Endothelial cell of hepatic sinusoid (primary cell): ENCODE results near the gene THSD7A.

Source experiments
- in situ Hi-C: cut with HindIII; loops from 2 replicates; pipeline ENCODE4 v1.10.0; 2017; ENCODE audit warnings: low sequenced_read_pairs

Gene THSD7A

DNA sequence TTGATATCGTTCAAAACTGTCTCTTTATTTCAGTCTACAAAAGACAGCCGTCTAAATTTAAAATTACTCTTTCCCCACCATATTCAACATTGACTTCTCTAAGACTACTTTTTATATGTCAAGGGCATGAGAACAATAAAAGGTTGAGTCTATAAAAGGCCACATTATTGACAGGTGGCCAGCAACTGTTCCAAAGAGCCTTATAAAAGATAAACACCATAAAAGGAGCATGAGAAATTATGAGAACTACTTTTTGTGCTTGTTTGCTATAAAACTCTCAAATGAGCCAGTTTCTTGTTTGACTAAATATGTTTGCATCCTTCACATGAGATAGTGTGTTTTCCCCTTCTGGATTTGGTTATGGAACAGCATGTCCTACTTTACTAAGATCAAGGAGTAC, 189.2 kb downstream of the THSD7A start:
- in situ Hi-C loops = no loop called here

DNA sequence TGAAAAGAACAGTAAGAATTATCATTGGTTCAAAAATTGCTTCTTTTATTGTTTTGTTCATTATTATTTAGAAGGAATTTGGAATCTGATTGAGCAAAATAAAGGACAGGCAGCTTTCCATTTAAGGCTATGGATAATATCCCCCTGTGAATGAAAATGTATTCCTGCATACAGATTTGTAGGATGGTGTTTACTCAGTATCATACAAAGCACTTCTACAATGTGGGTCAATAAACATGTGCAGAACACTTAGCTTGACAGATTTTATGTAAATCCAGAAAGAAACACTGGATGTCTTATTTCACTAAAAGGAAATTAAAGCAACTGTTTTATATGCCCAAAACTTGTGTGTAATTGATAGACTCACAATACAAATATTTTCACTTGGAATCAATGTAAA, 189.7 kb downstream of the THSD7A start:
- in situ Hi-C loops = no loop called here

DNA sequence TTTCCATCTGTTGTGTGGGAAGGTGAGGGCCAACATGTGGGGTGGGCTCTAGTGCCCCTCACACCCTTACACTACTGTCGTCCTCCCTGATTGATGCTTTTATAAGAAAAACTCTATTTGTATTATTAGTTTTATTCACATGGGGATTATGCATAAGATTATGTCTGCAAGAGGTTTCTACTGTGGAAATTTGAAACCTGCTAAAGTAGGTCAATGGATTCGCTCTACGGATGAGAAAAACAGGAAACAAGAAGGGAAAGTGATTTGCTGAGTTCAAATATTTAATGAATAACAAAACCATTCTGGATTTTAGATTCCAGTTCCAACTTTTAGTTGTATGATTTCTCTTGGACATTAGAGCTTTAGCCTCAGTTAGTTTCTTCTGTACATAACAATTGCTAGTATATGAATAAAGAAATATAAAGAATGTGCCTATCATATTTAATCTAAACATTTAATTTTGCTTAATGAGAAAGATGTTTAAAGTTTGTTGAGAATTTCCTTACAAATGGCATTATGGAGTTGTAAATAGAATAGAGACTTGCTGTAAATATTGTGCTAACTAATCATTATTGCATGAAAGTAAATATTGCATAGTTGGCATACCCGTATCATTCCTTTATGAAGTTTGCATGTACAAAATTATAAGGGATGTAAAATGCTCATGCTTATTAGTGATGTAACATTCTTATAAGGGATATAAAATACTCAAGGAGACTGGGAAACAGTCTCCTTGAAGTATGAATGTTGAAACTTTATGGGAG, 193.8 kb downstream of the THSD7A start:
- in situ Hi-C loops = no loop called here

DNA sequence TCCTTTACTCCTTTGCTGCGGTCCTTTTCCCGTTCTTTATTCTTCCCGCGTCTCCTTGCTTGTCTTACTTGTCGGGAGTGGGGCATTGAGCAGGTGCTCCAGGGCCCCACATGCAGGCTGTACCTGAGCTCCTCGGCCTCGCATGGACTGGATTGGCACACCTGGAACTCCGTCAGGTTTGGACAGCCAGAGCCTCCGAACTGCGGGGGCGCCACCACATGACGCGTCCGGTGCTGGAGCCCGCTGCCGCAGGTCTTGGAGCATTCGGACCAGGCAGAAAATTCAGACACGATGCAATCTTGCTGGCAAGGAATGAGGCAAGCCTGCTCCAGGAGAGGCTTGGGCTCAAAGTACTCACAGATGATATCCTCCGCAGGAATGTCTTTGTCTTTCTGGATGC, 195.7 kb downstream of the THSD7A start:
- in situ Hi-C loops = no loop called here

DNA sequence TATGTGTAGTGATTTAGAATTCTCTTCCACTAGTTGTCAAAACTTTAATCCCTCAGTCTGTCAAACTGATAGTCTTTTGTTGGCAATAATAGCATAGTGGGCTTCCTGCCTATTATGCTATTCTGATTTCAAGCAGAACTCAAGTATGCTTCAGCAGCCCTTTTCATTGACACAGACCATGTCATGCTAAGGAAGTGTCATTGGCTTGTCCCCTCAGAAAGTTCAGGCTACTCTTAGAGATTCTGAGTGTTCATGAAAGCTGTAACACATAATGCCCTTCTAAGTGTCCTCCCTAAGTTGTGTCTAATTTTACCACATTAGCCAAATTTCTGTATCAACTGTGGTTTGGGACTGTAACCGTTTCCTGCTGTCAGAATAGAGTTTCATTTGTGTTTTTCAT, 198.7 kb downstream of the THSD7A start:
- in situ Hi-C loops = no loop called here

DNA sequence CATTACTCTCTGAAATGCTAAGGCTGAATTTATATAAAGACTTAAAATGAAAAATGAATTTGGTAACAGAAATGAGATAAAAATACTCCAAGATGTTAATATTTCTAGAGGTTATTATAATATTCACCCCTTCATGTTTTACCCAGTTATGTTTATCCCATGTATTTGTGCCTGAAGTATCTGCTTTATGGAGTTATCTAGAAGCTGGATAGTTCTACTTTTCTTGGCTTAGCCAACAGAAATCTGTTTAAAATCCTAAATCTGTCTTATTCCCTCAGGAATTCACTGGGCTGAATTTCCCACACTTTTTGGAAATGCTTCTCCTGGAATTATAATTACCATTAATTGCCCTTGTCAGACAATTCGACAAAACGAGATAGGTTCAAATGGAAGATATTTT, 201.6 kb downstream of the THSD7A start:
- in situ Hi-C loops = no loop called here

DNA sequence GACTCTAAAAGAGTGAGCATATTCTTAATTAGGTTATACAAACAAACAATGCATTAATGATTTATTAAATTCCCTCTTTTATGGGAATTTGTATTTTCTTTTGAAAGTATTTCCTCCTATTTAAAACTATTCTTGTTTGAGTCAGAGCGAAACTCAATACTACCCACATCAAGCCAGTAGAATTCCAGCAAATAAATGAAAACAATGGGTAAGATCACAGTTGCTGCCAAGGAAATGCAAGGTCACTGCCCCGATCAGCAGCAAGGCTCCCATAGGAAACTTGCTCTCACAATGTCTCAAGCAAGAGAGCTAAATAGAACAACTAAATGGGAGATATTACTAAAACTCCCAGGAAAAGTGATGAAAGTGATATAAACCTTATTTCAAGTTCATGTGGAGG, 206.3 kb downstream of the THSD7A start:
- in situ Hi-C loops = no loop called here

DNA sequence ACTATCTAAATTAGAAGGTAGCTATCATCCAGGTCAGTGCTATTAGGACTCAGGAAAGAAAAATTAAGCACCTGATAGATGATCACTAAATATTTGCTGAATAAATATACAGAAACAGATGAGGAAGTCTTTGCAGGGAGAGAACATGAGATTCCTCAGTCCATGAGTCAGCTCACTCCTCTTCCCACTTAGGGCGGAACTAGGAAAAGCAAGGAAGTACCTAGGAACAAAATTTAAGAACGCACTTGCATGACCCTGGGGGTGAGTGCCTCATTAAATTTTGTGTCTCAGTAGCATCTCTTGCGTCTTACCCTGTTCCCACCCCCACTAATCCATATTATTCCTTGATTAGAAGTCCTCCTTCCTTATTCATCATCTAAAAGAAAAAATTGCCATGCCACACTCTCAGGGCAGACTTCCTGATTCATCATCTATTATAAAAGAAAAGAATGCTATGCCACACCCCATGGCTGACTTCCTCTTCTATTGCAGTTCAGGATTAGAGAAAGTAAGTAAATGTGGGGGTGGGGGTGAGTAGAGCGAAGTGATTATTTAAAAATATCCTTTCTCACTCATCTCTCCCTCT, 208.8 kb downstream of the THSD7A start:
- in situ Hi-C loops = no loop called here

DNA sequence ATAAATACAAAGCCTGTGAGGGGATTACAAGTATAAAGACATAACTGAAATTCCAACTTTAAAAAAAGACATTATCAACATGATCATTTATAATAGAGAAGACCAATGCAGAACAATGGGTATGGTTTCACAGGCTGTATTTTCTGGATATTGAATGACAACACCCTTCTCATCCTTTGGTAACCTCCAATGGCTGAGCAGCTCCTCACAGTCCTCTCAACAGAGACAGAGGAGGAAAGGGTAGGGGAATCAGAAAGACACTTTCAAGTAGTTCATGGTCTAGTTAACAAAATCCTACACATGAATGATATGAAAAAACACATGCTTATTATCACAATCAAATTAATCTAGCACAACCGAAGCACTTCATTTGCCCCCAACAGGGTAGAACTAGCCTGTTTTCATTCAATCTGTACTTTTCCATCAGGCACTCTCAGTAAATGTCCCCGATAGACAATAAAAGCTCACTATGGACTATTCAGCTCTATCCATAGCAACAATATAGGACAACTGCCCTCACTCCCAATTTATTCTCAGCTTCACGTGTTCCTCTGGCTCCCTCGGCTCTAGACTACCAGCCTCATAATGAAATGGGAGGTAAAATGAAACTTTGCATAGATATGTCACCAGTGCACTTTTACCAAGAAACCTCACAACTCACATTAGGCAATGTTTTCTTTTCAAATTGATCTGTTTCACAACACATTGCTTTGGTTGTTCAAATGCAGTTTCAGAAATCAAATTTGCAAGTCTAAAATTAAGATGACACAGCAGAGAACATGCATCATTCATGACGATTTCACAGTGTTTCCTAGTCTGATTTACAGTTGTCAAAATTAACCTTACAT, 211.4 kb downstream of the THSD7A start:
- in situ Hi-C loops = no loop called here

DNA sequence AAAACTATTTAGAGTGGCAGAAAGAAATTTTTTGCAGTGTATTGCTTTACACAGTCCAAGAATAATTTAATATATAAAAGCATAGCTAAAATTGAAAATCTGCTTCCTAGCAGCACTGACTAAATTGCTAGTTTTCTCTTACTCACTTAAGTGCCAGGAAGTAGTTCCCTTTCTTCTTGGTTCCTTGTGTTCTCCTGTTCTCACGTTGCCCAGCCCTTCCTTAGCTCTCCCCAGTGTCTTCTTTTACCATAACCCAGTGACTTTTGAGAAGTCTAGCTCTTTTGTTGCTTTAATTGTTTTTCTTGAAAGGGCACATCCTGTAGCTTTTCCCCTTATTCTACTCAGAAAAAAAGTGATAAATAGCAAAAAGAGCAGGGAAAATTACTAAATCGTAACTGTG, 215.5 kb downstream of the THSD7A start:
- in situ Hi-C loops = no loop called here

DNA sequence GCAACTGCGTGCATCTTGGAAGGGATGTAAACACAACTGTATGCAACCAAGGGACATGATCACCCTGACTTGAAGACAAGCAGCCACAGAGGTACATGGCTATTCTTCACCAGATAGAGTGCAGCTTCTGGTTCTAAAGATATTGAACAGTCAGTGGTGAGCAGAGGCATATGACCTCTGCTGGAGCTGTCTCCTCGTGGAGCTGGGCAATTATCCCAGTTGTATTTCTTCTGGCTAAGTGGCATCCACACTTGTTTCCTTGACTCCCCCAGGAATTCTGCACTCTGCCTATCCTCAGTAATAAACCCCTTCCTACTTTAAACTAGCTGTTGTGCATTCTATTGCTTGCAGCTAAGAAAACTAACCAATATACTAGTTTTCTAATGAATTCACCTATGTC, 216.8 kb downstream of the THSD7A start:
- in situ Hi-C loops = no loop called here

DNA sequence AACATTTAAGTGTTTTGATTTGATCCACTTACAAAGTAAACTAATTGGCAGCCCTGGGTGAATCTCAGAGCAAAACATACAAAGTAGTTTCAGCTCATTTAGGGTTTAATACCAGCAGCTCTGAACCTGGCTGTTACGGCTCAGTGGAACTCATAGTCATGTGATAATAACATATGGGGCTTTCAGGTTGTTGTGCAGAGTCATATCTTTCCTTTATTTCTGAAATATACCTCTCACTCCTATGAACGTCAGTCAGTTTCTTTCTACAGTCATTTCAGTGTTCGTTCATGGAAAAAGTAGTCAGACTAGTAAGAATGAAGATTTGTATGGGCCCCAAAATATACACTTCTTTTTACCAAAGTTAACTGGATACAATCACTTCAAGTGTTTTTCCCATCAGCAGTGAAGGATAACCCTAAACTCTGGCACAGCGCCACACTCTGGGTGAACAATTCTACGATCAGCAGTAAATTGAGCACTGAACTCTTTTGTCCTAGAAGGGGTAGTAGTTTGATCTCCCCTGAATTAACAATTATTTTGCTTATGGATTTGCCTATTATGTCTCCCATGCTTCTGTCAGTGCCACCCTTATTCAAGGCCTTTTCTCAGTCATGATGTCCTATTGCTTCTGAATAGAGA, 218.6 kb downstream of the THSD7A start:
- in situ Hi-C loops = no loop called here

DNA sequence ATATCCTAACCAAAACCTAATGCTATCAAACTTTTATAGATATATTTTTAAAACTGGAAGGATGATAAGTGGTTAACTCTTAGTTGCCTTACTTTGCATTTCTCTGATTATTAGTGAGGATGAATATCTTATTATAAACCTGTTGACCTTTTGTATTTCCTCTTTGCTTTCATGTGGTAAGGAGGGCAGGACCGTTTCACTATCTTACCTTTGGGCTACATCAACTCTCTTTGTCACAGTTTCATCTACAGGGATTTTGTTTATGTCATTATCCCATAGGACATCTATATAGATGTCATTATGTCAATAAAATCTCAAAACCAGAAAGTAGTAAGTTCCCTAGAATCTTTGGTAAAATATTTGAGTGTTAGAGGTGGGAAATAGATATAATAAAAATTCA, 219.3 kb downstream of the THSD7A start:
- in situ Hi-C loops = no loop called here

DNA sequence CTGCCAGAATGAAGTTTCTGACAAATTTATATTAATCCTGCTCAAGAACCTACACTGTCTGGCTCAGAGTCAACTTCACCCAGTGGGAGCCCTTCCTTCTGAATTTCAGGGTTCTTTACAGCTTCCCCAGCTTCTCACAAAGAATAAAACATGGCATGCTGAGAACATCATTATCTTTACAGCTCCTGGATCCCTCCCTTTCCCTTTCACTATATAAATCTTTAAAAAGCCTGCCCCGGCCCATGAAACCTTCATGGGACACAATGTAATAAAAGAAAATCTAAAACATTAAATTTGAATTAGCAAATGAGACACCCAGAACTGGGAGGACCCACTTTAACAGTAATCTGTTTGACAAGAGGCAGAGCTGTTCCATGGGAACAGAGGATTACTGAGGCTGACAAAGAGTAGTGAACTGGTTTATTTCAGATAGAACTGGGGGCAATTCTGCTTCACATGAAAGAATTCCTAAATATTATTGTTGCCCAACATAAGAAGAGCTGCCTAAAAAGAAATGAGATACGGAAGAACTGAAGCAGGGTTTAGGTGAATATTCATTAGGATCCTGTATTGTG, 222.8 kb downstream of the THSD7A start:
- in situ Hi-C loops = no loop called here

DNA sequence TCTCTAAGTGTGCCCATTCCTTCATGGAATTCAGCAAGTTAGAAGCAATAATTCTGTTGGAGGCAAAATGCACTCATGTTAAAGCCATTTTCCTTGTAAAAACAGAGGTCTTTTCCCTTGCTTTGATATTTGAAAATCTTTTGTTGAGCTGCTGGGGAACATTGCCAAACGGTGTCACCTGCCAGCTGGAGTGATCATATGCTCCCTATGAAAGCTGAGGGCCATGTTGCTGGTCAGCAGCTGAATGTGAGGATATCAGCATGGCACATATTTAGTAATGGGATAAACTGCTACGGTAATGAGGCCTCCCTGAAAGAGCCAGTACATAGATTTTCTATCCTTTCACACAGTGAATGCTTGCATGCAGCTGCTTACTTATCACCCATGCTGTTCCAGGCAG, 224.3 kb downstream of the THSD7A start:
- in situ Hi-C loops = no loop called here

DNA sequence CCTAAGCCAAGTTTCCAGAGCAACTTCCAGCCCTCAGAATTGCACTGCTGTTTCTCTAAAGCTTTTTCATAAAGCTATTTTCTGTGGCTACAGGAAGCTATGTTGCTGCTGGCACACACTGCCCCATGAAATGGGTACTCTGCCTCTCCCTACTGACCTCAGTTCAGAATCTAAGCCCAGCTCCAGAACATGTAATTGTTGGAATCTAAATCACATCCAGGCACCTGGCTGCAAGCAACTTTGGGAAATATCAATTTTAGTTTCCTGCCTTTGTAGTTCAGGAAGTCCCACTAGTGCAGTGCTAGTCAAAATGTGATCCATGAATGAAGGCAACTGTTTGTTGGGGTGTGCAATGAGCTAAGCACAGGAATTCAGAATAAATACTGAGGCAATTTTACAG, 226.2 kb downstream of the THSD7A start:
- in situ Hi-C loops = no loop called here

DNA sequence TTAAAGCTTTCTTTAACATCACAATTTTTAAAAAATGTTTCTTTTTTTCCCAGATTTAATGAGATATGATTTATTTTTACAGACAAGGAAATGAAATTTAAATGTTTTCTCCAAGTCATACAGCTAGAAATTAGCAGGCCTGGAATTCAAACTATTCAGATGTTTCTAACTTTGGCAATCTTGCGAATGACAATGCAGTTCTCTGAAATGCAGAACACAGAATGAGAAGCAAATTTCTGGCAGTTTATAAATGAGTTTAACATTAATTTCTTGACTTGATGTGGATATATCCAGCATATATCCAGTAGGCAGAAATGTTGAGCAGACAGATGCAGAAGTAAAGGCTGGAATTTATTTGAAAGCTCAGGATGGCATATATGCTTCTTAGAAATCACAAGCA, 227.5 kb downstream of the THSD7A start:
- in situ Hi-C loops = no loop called here

DNA sequence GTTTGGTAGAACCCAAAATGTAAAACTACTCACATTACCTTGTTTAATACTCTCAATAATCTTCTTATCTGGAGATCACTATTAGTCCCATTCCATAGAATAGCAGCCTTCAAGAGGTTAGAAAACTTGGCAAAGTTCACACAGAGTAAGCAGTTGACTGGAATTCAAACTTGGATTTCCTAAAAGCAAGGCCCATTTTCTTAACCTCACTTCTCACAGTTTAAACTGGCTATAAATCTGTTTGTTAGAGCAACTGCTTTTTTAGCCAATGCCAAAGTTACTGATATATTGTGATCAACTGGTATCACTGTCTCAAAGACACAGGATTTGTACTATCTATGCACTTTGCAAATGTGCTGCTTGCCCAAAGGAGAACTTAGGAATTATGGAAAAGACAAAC, 230.2 kb downstream of the THSD7A start:
- in situ Hi-C loops = no loop called here

DNA sequence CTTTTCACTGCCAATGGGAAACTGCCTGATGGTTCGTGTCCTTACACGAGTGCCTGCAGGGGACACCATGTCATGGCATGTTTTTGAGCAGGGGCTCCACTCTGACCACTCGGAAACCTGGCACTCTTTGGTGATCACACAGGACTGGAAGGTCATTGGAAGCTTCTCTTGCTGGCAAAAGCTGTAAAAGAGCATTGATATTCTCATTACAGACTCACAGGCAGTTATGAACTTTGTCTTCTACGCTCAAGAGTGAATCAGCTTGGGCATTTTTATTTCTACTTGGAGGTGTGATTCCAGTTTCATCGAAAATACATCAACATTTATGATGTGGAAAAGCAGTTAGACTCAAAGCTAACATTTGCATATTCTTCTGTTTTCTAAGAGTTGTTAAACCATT, 238.7 kb downstream of the THSD7A start:
- in situ Hi-C loops = no loop called here

DNA sequence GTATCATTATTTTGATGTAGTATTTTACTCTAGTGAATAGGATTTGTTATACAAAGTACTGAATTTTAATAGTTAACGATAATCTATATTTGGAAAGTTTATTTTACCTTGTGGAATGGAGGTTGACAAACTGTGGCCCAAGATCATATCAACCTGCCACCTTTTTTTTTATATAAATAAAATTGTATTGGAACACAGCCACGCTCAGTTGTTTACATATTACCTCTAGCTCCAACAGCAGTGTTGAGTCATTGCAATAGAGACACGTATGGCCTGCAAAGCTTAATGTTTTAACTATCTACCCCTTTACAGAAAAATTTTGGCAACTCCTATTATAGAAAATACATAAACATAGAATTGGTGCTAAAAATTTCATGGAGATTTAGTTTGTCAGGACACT, 239.3 kb downstream of the THSD7A start:
- in situ Hi-C loops = no loop called here

DNA sequence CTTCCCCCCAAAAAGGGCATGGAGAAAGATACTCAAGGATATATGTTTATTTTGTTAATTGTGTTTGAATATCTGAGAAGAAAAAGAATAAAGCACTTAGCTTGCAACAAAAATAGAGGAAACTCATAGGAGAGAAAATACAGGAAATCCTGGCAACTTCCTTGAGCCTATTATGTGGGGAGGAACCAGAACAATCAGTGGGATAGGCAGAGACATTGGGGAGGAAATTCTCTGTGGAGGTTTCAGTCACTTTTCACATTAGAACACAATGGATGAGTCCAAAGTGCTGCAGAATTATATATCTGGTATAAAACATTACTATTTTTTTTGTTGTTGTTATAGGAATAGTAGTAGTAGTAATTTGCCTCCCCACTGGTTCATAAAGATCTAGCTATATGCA, 240.1 kb downstream of the THSD7A start:
- in situ Hi-C loops = no loop called here
